HT1080 (cell line): ENCODE results near the gene LRRC59. TPM values are rescaled to one million over a fixed set of nuclear protein-coding genes. Genes with fewer than 3 reads are reported as not detected.
"Not testable (repeated sequence)": the region's sequence is repeated elsewhere in the genome, so short reads cannot be mapped to it uniquely, and the experiment has no call there.

Source experiments
- DNase-seq: peaks from one replicate; pipeline ENCODE4 v3.0.0-alpha.2; 2015; ENCODE audit warnings: low read depth
- total RNA-seq: library from RNA; depleted of rRNA; stranded (reverse); fragments of >200 nt; shearing (Covaris generic); gene quantifications from 2 replicates; pipeline ENCODE4 v1.2.3, GENCODE V29; 2014

The LRRC59 gene
- total RNA-seq, 1 experiment from 2014 or later, result 290 TPM

DNA sequence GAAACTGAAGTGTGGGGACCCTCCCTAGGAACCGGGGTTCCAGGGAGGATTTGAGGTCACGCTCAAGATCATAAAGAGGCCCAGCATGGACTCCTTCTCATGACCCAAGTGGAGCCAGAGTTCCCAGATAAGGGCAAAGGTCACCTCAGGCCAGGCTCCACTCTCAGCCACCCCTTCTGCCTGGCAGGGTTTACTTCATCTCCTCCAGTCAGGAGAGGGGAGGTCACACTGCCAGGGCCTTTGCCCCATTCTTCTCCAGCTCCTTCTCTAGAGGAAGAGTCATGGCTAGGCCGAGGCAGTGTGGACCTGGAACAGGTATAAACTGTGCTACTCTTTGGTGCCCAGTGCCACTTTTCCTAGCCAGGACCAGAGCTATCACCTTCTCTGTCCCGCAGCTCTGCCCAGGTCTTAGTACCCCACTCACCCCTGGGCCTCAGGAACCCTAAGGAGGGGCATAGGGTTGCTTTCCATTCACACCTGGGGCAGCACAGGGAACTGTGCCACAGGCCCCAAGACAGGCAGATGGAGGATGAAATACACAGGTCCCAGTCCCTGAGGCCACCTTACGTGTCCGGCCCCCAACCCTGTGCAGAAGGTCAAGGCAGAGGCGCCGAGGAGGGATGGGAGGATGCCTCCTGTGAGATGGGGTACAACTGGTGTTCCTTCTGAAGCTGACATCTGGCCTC, 27.8 kb upstream of the LRRC59 start:
- DNase-seq, result no peak

DNA sequence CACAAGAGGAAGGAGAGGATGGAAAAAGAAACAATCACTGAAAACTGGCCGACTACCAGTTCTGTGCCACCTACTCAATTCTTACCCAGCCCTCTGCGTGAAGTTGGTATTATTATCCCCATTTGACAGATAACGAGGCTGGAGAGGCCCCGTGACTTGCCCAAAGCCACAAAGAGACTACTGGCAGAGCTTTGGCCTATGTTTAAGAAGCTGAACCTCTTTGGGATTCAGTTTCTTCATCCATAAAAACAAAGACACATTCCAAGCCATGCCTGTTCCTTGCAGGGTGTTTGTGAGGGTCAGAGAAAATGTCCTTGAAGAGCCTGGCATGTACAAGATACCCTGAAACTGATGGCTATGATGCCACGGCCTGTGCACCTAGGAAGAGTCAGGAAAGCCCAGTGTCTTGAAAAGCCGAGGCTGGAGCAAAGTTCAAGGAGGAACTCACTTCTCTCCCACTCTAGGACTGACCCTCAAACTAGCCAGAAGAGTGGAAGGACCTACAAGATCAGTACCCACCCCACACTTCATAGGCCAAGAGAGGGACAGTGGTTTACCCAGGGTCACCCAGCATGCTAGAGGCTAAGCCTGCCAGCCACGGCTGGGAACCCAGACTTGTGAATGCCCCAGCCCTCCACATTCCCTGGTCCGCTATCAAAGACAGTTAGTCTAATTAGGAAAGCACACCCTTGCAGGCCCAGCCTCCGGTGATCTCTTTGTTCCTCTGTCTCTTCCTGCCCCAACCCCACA, 27.1 kb upstream of the LRRC59 start:
- DNase-seq, result no peak

DNA sequence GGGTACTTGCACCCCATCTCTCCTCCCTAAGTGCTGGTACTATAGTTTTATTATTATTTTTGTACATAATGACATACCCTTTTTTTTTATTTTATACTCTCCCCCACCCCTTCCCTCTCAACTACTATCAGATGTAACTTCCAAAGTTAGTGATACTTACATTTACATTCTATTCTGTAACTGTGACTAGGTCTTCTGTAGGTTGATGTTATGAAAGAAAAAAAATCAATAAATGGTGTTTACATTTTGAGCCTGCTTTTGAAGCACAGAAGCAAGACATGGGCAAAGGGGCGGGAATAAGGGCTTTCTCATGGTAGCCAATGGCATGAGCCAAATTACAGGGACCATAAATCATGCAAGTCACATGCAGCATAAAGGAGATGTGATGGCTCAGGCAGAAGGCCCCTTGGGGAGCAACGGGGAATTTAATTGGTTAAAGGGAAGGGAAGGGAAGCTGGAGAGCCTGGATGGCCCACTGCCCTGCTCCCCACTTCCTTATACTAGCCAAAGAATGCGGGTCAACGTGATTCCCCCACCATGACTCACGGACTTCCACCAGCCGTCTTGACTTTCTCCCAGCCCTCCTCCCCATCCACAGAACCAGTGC, 26.3 kb upstream of the LRRC59 start:
- peak; percentile 99 for DNase-seq

DNA sequence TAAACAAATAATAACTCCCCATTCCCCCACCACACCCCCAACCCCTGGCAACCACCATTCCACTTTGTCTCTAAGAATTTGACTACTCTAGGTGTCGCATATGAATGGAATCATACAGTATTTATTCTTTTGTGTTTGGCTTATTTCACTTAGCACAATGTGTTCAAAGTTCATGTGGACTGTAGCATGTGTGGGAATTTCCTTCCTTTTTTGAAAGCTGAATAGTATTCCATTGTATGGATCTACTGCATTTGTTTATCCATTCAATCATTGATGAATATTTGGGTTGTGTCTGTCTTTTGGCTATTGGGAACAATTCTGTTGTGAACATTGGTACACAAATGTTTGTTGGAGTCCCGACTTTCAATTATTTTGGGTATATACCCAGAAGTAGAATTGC, 25.4 kb upstream of the LRRC59 start:
- no peak for DNase-seq

DNA sequence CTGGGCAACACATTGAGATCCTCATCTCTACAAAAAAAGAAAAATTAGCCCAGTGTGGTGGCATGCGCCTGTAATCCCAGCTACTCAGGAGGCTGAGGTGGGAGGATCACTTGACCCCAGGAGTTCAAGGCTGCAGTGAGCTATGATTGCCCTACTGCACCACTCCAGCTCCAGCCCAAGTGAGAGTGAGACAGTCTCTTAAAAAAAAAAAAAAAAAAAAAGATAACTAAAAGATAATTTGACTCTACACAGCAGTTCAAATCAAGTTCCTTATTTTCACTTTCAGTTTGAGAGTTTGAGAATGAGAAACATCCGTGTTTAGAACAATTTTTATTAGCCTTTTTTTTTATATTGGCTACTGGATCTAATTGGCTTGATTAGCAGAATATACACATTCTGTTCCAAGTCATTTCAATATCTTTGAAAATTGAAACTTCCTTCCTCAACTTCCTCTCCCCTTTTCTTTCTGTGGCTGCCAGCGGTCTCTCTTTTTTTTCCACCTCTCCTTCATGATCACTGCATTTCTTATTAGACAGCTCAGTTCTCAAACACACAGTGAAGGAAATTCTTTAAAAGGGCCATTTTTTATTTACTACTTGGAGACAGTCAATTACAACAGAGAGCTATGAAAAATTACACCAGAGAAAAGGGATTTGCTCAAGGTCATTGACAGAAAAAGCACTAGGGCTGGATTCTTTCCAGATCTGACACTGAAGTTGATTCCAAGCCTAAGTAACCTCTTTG, 24.2 kb upstream of the LRRC59 start:
- DNase-seq, result no peak

DNA sequence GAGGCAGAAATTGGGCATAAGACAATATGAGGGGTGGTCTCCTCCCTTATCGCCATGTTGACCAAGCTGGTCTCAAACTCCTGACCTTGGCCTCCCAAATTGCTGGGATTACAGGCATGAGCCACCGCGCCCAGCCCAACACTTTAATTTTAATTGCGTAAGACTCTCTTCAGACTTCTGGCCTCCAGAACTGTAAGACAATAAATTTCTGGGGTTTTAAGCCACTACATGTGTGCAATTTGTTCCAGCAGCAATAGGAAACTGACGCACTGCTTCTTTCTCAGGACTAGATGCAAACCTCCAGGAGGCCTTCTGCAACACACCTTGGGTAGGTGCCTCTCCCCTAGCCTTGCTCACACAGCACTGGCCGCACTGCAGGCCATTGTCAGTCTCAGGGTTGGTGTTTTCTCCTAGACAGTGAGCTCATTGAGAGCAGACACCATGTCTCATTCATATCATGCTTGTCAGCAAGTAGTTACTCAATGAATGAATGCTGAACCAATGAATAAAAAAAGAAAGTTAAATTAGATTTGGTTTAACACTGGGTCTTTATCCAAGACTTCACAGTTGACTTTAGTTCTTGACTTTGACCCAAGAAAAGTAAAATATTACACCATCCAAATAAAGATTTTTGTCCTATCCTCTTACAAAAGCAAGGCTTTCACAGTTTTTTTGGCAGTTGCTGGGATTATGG, 23.2 kb upstream of the LRRC59 start:
- DNase-seq, result no peak

DNA sequence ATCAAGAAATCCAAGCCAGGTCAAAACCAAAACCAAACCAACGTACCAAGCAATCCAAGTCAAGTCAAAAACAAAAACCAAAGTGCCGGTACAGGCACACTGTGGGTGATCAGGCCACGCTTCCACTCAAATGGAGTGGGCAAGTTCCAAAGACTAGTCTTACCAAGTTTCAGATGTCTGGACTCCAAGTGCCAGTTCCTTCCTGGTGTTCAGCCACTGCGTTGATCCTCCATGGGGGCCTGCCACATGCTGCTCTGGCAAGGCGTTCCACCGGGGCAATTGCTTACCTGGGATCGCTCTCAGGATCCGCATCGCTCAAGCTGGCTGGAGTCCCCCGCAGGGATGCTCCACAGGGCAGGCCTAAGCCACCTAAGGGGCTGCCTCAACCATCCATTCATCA, 22.3 kb upstream of the LRRC59 start:
- not testable (repeated sequence) for DNase-seq

DNA sequence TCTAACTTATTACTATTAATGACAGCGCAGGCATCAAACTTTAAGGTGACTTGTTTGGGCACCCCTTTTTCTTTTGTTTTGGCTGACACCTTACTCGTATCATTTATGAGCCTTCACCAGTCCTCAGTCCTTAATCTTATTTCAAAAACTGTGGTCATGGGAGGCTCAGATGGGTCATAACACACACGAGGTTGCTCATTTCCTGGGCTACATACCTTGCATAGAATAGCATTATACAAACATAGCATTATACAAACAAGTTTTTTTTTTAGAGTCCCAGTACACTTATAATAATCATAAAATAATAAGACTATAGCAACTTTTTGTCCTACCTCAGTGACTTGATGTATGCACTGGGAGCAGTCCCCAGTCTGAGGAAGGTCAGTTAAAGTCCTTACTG, 17.5 kb upstream of the LRRC59 start:
- DNase-seq, result no peak

DNA sequence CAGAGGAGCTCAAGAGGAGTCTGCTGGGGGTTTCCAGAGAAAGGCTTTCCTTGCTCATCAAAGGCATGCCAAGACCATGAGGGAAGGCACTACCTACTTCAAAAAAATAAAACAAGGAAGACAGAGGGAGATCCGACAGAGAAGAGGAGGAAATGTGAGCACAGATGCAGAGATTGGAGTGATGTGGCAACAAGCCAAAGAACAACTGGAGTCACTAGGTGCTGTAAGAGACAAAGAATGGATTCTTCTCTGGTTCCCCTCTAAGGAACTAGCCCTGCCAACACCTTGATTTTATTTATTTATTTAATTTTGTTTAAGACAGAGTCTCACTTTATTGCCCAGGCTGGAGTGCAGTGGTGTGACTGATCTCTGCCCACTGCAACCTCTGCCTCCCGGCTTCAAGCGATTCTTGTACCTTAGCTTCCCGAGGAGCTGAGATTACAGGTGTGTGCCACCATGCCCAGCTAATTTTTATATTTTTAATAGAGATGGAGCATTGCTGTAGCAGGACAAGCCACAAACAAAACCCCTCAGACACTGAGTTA, 14.9 kb upstream of the LRRC59 start:
- DNase-seq, result no peak

DNA sequence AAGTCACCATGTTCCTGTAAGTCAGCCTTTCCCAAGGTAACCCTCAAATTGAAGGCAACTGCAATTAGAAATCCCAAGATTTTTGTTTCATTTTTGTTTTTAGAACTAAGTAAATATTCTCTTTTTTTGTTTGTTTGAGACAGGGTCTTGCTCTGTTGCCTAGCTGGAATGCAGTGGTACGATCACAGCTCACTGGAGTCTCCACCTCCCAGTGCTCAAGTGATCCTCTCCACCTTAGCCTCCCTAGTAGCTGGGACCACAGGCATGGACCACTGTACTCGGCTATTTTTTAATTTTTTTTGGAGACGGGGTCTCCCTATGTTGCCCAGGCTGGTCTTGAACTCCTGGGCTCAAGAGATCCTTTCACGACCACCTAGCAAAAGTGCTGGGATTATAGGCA, 10.6 kb upstream of the LRRC59 start:
- DNase-seq, result no peak

DNA sequence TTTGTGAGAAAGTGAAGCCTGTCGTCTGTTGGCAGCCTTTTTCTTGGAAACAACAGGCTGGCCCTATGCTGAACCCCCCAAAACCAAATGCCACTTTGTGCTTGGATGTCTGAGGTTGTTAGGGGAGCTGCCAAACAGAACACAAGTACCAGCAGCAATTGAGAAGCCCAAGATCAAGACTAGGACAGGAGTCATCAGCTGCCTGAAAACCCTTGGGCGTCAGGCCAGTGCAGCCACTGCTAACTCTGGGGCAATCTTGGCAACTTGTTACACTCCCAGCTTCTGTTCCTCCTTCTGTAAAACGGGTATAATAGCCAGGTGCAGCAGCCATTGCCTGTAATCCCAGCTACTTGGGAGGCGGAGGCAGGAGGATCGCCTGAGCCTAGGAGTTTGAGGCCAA, 9.3 kb upstream of the LRRC59 start:
- no peak for DNase-seq

DNA sequence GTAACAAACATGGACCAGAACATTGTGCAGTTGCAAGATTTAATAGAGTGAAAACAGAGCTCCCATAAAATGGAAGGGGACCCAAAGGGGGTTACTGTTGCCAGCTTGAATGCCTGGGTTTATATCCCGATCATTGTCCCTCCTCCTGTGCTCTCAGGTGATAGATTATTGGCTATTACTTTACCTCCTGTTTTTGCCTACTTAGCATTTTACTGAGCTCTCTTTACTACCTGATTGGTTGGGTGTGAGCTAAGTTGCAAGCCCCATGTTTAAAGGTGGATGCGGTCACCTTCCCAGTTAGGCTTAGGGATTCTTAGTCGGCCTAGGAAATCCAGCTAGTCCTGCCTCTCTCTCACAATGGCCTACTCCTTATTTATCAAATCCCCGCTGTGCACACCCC, 8.0 kb upstream of the LRRC59 start:
- DNase-seq, result not testable (repeated sequence)

DNA sequence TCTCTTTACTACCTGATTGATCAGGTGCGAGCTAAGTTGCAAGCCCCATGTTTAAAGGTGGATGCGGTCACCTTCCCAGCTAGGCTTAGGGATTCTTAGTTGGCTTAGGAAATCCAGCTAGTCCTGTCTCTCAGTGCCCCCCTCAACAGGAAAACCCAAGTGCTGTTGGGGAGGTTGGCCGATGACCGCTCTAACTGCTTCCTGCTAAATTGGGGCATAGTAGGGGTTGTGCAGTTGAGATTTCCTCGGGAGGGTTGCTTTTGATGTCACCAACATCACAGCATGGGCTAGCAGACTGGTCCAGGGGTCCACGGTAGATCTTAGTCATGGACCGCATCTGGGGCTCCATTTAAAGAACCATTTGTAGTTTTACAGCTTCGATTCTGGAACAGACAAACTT, 2.3 kb upstream of the LRRC59 start:
- DNase-seq, result not testable (repeated sequence)

DNA sequence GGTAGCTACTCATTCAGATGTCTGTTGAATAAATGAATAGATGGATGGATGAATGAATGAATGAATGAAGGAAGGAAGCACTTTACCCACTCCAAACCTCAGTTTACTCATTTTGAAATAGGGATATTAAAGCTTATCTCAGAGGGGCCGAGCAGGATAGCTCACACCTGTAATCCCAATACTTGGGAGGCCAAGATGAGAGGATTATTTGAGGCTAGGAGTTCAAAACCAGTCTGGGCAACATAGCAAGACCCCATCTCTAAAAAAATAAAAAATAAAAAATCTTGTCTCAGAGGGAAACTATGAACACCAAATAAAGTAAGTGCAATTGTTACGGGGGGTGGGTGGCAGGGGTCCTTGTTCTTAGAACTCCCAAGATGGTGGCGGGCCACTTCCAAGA, 1.3 kb upstream of the LRRC59 start:
- not testable (repeated sequence) for DNase-seq

DNA sequence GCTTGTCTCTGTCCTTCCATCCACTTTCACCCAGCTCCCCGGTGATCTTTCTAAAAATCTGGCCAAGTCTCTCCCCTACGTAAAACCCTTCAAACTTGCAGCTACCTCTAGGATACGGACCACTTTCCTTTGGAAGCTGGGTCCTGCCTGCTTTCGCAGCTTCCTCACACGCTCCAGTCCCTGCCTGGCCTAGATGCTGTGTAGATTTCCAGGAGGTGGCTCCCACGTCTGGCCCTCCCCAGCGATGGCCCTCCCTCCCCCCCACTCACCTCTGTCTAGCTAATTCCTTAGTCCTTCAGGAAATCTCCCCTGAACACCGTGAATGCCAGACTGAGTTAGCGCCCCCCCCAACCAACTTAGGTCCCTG, 579 bp upstream of the LRRC59 start:
- DNase-seq, result no peak

DNA sequence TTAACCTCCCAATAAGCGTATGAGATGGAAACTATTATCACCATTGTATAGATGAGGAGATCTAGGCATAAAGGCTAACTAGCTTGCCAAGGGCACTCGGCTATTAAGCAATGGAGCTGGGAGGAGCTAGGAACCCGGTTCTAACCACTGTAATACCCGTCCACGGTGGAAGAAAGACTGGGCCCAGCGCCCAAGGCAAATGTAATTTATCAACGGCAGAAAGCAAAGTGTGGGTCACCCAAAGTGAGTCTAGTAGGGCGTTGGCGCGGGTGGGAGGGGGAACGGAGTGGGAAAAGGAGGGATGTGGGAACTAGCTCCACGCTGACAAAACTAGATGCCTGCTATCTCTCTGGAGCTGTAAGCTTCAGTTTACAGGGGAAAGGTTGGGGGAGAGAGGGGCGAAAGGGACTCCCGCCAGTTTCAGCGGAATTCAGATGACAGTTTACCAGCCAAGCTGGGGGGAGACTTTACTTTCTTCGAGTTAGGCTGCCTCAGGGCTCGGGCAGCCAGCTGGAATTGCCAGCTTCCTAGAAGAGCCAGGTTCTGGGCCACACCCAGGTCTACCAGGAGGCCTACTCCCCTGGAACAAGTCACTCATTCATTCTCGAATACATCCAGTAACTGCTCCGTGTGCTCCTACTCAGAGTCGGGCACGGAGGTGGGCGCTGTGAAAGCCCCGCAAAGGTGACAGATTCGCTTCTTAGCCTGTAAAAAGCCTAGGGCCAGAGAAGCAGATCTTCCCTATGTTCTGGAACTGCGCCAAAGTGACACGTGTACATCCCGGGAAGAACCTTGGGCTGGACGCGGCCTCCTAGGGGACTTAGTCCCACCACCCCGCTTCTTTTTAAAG, 837 bp downstream of the LRRC59 start:
- DNase-seq, result peak; percentile 35

DNA sequence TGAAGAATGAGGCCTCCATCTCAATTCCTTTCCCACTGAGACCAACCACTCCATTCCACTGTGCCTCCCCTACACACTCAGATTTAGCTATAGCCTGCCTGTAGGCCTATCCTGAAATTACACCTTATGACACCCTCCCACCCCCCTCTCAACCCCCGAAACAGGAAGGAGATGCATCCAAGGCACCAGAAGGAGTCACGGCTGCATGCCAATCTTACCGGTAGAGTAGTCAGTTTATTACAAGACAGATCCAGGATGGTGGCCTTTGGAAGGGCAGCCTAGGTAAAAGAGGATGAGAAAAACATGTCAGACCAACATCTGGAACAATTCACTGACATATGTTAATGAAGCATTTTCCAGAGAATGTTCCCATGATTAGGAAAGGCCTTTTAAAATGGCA, 2.6 kb downstream of the LRRC59 start:
- no peak for DNase-seq

DNA sequence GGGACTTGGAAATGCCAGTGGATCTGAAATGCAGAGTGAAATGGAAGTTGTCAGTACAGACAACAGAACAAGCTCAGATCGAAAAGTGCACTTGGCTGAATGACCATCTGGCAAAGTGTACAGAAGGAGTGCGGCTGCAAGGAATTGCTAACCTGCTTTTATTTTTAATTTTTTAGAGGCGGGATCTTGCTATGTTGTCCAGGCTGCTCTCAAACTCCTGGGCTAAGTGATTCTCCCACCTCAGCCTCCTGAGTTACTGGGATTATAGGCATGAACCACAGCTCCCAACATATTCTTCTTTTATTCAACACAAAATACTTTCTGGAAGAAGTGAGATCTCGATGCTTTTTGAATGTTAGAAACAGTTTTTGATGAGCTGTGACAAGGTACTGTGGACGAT, 3.6 kb downstream of the LRRC59 start:
- no peak for DNase-seq

DNA sequence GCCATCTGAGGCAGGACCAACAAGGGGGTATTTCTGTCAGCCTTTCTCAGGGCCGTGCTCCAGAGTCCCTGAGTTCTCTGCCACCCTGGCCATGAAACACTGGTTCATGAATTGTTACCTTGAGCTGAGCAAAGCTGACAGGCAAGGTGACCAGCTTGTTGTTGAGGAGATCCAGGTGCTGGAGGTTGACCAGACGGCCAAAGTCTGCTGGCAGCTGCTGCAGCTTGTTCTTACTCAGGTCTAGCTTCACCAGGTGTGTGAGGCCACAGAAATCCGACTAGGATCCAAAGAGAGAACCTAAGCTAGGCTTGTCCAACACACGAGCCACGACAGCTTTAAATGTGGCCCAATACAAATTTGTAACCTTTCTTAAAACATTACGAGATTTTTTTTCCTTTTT, 4.7 kb downstream of the LRRC59 start:
- DNase-seq, result no peak

DNA sequence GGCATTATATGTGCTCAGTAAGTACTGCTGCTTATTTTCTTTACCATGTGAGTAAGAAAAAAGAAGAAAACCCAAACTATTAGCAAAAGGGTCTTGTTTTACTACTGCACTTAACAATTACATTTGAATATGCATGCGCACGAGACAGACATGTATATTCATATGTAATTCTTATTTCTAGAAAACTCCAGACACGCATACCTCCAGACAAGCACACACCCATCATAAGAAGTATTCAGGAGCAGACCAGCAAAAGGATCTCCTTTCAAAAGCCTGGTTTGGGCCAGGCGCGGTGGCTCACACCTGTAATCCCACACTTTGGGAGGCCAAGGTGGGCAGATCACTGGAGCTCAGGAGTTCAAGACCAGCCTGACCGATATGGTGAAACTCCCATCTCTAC, 7.8 kb downstream of the LRRC59 start:
- no peak for DNase-seq
